Activated CD4-positive, alpha-beta T cell treated with anti-CD3 and anti-CD28 coated beads for 1 hour (primary cell): ENCODE results near the gene PRKN.
"Not testable (repeated sequence)": the region's sequence is repeated elsewhere in the genome, so short reads cannot be mapped to it uniquely, and the experiment has no call there.

Source experiments
- DNase-seq: peaks from one replicate; pipeline ENCODE4 v3.0.0-alpha.2; 2020

PRKN gene

DNA sequence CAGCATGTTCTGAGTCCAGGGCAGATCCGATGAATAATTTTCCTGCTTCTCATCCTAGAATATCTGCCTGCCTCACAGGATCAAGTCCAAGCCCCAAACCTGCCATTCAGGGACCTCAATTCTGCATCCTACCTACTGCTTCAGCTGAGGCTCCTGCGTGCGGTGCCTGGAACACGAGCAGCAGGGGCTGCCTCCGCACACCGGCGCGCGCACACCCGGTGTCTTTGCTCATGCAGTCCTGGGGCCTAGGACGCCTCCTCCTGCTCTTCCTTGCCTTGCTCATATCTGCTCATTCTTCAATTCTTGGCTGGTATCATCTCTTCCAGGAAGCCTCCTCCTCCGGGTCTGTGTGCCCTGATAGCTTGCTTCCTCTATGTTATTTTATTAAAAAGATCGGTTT is 1372.6 kb downstream of the PRKN start:
- DNase-seq: no peak

DNA sequence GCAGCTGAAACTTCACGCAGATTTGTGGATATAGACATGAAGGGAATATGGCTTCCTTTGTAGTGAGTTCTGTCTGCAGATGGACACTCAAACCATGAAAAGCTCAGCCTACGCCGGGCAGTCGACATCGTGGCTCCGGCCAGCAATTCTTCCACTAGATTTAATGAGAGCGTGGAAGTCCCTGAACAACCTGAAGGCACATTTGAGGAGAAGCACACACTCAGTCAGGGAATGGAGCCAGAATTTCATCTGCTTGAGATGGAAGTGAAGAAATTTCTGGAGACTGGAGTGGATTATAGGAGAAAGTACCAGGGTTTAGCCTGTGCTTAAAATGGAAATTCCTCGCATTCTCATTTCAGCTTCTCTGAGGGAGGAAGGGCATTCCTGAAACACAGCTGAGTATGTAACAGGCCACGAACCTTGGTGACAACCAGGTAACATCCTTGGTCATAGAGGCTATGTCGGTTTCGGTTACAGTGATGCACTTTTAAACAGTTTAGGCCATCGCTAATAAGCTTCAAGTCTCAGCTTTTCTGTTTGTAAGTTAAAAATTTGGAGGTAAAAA is 1373.2 kb downstream of the PRKN start:
- DNase-seq: no peak

DNA sequence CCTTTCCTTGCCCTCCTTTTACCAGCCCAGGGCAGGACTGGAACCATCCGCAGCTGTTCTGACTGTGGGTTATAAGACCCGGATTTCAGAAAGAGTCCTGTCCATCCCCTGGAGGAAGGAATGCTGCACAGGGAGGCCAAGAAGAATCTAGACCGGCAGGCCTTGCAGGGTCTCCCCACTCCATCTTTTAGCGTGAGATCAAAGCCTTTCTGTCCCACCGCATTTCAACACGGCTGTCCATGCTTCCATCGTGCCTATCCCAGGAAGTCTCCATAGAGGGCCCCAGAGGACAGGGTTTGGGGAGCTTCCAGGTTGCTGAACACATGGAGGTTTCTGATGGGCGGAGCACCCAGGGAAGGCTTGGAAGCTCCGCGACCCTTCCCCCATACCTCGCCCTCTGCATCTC is 1374.4 kb downstream of the PRKN start:
- DNase-seq: no peak

DNA sequence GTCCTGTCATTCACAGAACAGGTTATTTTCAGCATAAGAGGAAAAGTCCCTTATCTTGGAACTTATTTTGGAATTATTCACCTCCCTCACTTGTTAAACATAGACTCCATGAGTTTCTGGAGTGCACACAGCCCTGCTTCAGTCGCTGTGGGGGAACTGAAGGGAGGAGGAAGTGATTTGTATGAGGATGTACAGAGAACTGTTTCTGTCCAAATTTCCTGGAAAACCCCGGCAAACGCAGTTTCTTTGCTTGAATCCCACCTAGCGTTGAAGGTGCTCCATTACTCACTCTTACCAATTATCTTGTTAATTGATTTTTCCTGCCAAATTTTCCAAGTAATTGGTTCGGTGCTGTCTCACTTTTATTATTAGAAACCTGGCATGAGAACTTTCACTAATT is 1375.7 kb downstream of the PRKN start:
- no peak for DNase-seq

DNA sequence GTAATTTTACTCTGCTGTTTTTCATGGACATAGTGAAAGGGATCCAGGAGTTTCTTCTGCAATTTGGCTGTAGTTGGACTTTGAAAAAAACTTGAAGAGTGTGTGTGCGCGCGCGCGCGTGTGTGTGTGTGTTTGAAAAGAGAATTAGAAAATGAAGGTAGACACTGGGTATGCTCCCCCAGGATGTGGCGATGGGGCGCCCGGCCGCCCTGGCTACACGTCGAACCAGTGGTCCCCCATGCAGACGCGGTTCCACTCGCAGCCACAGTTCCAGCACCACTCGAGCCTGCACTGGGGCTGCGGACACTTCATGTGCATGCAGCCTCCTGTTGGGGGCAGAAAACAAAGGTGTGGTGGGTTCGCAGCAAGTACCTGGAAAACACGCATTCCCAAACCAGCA is 1377.7 kb downstream of the PRKN start:
- DNase-seq: no peak

DNA sequence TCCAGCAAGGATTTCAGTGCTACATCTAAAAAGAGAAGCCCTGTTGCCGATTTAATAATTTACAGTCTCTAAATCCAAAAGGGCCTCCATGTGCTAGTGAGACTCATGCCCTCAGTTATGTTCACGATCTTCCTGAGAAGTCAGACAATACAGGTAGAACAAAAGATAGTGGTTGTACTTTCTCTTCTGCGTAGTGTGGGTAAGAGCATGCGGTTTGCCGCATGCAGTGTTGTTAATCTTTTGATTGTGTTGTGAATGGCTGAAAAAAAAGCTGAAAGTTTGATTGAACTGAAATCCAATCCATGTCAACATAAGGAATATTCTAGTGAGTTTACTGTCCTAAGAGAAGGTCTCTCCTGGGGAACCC is 1379.0 kb downstream of the PRKN start:
- DNase-seq: no peak

DNA sequence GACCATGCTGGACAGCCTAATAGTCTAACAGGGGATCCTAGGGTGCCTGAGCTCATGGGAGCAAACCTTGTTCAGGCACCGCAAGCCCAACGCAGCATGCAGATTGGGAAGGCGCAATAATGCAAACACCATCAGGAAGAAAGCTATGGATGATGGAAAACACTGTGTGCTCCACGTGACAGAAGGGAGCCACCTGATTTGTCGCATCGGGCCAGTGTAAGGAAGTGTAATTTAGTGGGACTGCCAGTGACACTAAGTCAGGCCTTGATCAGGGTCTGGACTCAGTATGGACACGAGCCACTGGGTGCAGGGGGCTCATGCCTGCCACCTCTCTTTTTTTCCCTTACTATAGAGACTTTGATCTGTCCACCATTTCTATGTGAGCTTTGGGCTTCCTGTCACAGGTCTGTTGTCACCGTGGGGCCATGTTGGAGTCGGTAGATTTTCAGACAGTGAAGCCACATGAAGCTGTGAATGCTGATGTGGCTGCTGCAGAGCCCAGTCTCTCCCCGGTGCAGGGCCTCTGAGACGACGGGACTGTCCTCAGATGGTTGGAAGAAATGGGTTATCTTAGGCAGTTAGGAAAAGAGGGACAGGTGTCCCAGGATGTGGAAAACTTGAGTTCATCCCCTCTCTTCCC is 1379.5 kb downstream of the PRKN start:
- no peak for DNase-seq

DNA sequence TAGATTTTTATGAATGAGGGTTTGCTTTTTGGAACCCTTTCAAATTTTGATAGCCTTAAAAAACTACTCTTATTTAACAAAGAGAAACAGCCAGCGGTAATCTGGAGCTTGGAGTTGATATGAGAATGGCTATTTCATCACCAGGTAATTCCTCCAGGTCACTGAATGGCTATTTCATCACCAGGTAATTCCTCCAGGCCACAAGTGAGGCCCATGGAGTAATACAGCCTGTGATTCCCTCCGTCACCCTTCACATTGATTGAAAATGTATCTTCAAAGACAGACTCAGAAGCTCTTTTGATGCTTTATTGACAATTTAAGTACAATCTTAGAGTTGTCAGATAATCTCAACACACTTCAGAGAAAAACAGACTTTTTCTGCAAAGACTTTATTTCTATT is 1380.4 kb downstream of the PRKN start:
- DNase-seq: no peak

DNA sequence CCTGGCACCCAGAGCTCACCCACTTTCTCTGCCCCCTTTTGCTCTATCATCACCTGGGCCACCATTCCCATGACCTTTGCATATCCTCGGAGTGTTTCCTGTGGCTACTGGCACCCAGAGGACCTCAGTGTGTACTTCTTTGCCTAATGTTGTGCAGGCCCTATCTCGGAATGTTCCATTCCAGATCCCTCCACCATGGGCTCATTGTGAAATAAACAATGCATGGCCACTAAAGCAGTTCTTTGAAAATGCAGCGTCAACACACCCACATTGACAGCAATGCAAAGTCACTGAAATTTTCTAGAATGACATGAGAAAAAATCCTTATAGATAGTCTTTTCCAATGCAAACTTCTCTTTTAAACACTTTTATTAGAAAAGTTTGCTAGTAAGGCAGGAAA is 1380.8 kb downstream of the PRKN start:
- no peak for DNase-seq

DNA sequence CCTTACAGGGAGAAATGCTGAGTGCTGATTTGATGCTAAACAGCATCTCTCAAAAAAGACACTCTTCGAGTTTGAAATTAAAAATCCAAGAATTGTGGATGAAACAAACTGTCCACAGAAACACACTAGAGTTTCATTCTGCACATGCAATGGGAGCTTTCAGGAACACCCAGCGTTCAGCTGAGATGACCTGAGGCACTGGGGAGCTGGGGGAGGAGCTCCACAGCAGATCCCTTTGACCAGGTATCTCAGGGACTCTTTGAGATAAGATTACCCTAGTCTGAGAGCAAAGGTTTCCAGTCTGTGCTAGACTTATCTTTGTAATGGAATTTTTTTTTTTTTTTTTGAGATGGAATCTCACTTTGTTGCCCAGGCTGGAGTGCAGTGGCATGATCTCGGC is 1382.9 kb downstream of the PRKN start:
- no peak for DNase-seq

DNA sequence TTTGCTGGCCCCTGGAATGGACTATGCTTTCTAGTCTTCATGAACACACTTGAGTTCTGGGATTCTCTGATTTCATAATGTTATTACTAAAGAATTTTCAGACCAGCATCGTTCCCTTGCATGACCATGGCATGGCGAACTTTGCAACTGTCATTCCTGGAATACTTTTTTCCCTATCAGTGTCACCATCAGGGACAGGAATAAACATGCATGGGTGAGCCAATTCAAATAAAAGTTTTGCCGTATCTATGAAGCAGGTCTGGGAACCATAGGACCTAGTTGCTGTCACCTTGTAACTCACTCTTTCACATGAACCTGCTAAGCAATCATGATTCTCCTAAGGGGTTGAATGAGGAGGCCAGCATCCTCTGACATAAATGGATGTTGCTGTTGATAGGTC is 1385.5 kb downstream of the PRKN start:
- no peak for DNase-seq

DNA sequence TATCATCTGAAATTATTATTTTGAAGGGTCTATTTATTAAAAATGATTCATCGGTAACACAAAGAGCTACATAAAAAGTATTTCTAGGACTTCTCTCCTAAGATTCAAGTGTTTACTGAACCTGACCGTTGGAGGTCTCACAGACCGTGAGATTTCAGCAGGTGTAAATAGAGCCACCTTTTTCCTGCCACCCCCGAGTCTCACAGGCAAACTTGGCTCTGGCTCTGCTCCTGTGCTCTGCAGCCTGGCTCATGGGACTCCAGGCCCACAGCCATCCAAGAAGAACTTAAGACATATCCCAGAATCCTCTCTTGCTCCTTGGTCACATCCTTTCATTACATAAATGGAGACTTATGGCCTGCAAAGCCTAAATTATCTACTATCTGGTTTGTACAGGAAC is 1385.9 kb downstream of the PRKN start:
- DNase-seq: no peak

DNA sequence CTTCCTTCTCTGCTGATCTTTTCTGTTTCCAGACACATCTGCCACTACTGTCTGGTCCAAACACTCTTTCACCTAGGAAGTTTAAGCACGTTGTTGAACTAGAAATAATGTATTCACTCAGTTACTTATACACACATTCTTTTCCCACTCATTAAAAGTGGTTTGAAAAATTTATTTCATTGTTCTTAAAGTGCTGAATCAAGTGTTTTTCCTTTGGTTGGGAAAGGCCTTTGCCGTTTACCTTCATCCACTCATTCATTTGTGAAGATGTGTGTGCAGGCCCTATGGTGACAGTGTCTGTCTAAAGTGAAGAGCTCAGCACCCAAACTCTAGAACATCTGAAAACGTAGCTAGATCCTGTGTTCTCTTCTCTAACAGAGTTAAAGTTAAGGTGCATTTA is 1389.6 kb downstream of the PRKN start:
- no peak for DNase-seq

DNA sequence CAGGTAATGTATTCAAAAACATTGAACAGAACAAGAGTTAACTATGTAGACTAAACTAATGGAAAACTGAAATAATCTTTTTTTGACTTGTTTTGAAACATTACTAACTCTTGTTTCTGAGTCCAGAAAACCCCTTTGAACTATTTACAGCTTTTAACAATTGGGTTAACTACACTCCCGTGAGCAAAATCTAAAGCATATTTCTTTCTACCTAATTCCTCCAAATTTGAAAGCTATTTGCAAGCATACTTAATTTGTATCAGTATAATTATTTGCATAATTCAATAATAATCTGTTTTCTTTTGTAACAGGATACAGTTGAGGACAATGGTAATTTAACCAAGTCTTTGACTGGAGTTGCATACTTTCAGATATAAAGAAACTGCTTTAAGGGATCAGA is 1391.1 kb downstream of the PRKN start:
- no peak for DNase-seq

DNA sequence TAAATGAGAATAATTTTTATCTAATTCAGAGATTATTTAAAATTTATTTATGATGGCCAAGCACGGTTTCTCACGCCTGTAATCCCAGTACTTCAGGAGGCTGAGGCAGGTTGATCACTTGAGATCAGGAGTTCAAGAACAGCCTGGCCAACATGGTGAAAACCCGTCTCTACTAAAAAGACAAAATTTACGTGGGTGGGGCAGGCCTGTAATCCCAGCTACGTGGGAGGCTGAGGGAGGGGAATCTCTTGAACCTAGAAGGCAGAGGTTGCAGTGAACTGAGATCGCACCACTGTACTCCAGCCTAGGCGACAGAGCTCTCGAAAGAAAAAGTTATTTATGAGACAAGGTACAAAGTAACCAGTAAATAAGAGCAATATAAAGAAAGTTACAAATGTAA is 1394.2 kb downstream of the PRKN start:
- no peak for DNase-seq

DNA sequence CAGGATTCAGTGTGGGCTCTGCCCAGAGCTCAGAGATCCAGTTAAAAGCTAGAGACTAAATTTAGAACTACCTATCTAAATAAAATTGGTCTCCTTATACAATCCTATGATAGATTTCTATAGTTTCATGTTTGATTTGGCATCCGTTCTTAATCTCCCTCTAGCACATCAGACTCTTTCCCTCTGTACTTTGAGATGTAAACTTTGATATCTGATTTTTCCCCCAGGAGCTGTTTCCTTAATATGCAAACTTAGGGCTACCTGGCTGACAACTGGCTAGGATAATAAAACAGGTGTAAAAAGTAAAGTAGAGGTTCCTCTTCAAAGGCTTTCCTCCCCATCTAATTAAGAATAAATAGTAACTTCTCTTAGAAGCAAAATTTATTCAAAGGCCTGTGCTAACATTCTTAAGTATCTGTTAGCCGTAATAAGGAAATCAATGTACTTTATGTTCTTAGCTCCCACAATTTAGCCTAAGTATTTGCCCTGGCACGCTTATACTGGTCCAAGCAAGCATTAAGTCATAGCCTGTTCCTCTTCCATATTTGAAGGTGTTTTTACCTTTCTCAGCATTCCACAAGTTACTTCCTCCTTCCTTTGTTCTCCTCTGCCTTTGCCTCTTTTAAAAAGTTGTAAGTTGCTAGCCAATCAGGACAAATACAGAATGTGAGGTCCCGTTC is 1396.0 kb downstream of the PRKN start:
- not testable (repeated sequence) for DNase-seq

DNA sequence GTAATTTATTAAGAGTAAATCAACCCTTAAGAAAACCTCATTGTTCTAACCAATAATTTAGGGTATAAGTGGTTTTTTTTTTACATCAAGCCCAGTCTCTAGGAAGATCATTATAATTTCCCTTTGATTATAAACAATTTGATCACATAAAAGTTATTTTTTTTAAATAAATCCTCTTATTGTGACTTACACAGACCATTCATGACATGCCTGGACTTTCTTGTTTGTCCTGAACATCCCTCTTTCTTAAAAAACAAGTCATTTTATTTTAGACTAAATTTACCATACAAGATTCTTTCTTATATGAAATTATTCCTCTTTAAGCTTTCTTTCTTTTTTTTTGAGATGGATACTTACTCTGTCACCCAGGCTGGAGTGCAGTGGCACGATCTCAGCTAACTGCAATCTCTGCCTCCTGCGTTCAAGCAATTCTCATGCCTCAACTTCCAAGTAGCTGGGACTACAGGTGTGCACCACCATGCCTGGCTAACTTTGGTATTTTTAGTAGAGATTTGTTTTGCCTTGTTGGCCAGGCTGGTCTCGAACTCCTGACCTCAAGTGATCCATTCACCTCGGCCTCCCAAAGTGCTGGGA is 1400.1 kb downstream of the PRKN start:
- no peak for DNase-seq

DNA sequence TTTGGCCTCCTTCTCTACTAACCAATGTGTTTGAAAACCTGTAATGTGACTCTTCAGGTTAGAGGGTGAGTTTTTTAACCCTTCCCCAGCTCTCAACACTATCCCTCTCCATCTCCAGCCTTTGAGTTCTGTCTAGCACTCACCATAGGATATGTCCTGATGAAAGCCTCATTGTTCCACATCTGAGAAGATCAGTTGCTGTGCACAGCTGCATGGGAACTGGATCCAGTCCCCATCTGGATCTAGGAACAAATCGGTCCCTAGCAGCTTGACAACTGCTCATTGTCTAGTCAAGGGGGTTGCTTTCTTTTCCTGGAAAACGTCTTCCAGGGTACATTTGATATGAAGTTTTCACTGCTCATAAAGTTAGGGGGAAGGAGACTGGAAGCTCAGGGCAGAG is 1408.3 kb downstream of the PRKN start:
- DNase-seq: no peak

DNA sequence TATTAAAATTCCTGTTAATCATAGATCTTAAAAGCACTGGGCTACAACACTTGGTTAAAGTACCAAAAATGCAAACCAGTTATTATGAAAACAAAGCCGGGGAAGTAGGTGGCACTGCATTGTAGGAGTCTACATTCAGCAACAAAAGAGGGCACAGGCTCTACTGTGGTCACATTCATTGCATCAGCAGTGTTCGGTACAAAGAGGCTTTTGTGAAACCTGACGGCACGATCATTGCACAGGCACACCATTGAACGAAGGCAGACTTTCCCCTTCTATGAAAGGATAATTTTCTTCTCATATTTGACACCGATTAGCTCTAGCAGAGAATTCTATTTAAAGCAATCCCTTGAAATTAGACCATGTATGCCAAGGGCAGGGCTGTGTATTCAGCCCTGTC is 1409.1 kb downstream of the PRKN start:
- DNase-seq: no peak

DNA sequence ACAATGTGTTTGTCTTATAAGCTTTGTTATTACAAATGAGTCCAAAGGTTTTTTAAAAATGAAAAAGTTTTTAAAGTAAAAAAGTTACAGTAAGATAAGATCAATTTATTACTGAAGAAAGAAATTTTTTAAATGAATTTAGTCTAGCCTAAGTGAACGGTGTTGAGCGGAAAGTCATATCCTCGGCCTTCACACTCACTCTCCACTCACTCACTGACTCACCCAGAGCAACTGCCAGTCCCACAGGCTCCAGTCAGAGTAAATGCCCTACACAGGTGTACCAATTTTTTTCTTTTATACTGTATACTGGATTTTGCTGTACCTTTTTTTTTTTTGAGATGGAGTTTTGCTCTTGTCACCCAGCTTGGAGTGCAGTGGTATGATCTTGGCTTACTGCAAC is 1411.0 kb downstream of the PRKN start:
- DNase-seq: no peak

DNA sequence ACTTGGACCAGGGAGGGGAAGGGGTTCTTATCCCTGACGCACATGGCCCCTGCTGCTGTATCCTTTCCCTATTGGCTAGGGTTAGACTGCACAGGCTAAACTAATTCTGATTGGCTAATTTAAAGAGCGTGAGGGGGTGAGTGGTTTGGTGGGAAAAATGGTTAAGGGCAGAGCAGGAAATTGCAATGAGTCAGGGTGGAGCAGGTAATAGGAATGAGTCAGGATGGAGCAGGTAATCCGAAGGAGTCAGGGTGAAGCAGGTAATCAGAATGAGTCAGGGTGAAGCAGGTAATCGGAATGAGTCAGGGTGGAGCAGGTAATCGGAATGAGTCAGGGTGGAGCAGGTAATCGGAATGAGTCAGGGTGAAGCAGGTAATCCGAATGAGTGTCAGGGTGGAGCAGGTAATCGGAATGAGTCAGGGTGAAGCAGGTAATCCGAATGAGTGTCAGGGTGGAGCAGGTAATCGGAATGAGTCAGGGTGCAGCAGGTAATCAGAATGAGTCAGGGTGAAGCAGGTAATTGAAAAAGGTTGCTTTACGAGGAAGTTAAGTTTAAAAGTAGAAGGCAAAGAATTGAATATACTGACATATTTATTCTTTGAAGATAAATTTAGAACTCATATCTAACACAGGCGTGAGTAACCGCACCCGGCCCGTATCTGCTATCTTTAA is 1412.2 kb downstream of the PRKN start:
- DNase-seq: not testable (repeated sequence)

DNA sequence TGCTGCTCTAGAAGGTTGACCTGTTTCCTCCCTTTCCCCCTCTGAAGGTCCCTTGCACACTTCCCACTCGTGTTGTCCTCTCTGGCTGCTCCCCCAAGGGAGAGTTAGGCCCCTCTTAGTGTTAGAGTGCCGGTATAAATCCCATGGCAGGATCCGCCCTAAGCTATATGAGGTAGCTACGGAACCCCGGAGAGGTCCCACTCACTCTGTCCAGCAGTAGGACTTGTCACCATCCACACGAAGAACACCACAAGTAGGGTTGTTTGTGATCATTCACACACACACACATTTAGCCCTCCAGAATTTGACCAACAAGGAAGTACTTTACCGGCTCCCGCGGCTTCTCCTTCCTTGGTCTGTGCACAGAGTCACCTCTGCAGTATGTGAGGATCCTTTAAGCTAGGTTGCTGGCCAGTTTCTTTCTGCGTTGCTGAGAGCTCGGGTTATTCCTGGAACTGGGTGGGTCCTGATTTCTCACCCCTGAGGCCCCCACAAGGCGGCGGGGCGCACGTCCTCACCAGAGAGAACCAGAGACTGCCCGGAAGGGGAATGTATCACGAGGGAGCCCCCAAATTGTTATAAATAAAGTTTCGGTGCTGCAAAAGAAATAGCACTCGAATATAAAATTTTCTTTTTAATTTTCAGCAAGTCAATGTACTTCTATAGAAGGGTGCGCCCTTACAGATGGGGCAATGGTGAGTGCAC is 1412.9 kb downstream of the PRKN start:
- DNase-seq: not testable (repeated sequence)

DNA sequence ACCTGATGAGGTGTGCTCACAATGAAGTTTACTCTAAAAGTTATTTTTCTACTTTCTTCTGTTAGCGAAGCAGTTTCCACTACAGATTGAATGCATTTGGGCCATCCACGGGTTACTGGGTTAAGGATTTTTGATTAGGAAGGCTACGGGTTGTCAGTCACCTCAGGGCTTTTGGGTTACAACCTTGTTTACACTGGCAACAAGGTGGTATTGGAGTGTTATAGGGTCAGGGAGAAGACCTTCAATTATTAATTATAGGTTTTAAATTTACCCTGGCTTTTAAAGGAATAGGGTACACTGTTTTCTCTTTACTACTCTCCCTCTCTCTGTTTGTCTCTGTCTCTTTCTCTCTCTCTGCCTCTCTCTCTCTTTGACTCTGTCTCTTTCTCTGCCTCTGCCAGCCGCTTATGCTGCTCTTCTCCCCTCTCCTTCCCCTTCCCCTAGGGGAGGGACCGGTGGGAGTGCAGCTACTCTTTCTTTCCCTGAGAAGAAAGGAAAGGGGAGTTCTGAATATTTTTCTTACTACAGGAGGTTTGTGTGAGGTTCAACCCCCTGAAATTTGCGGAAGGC is 1413.5 kb downstream of the PRKN start:
- no peak for DNase-seq
